ENCODE measurements around the gene HSD17B3. TPM values are rescaled to one million over a fixed set of nuclear protein-coding genes. Genes with fewer than 3 reads are reported as not detected.
"Not testable (repeated sequence)": the region's sequence is repeated elsewhere in the genome, so short reads cannot be mapped to it uniquely, and the experiment has no call there.

Gene HSD17B3
- total RNA-seq, 4 donors from 2014 or later = 3.2 TPM; not detected in 3

DNA sequence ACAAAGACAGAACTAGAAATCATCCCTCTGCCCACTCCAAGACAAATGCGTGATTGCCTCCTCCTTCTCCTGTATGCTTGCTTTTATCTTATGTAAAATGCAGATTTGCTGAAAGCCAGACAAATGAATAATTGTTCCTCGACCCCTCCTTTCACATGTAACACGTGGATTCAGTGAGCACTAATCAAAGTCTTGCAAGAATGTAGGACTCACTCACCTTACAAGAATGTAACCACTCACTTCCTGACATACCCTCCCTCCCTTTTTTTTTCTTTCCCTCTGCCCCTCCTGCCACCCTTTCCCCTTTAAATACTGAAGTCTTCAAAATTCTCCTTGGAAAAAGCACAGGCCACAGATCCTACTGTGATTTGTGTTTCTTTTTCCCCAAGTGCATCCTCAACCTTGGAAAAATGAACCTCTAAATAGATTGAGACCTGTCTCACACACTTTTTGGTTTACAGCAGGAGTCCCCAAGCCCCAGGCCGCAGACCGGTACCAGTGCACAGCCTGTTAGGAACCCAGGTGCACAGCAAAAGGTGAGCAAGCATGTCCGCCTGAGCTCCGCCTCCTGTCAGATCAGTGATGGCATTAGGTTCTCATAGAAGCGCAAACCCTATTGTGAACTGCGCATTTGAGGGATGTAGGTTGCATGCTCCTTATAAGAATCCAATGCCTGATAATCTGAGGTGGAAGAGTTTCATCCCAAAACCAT is 29.4 kb upstream of the HSD17B3 start:
- Histone ChIP-seq H3K9me3 (no peaks in the 10 kb centered on the region), H3K27ac (no peak overlapping the region), H3K4me1 (no peaks in the 10 kb centered on the region), H3K36me3 (no peaks in the 10 kb centered on the region), H3K4me3 (no peak overlapping the region), H3K27me3 (no peaks in the 10 kb centered on the region)
- TF ChIP-seq CTCF (IDR thresholded peaks at IDR 0.05) = no peak
- TF ChIP-seq POLR2A (IDR thresholded peaks at IDR 0.05) = no peak
- intact Hi-C loops (cut with DNase I; ENCODE audit: low total_unique reads) = no loop called here
- no peak for DNase-seq

DNA sequence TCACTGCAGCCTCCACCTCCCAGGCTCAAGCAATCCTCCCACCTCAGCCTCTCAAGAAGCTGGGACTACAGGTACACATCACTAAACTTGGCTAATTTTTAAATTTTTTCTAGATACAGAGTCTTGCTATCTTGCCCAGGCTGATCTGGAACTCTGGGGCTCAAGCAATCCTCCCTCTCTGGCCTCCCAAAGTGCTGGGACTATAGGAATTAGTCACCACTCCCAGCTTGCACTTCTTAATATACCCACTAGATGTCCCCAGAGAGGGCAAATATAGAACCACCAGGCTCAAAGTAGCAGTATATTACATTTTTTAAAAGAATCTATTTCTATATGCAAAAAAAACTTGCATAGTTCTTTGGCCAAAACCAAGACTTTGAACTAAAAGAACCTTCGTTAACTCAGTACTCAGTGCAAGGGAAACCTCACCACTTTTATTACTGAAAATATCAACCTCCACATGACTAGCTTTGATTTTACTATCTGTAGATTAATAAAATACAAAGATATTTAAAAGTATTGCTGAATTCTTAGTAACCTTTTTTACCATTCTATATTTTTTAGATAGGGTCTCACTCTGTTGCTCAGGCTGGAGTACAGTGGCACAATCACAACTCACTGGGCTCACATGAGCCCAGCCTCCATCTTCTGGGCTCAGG is 25.8 kb upstream of the HSD17B3 start:
- Histone ChIP-seq H3K4me1 (no peaks in the 10 kb centered on the region), H3K27ac (no peak overlapping the region), H3K27me3 (no peaks in the 10 kb centered on the region), H3K36me3 (no peaks in the 10 kb centered on the region), H3K4me3 (no peak overlapping the region), H3K9me3 (no peaks in the 10 kb centered on the region)
- DNase-seq = peak; percentile 29 to 48
- TF ChIP-seq CTCF (IDR thresholded peaks at IDR 0.05) = peak; percentile 71 to 90 (median 83)
- no peak for TF ChIP-seq POLR2A (IDR thresholded peaks at IDR 0.05)
- intact Hi-C loops (cut with DNase I; ENCODE audit: low total_unique reads) = loop anchor here (10.0 kb wide), 1 partner anchor 337 kb away; no protein-coding TSS in a partner anchor

DNA sequence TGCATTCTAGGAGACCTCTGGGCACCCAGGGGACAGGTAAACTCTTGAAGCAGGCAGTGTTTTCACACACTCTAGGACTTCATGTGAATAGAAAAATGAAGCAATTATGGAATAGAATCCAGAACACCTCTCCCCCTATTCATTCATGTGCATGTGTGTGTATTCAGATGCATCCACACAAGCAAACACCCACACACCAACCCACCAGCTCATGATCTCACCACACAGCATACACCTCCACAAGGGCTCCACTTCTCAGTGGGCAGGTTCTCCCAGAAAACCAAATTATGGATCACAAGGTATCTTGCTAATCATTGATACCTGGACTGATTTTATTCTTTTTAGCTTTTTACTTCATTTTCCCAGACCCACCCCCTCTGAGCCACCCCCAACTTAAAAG is 21.2 kb upstream of the HSD17B3 start:
- intact Hi-C loops (cut with DNase I; ENCODE audit: low total_unique reads) = loop anchor here (10.0 kb wide), 1 partner anchor 342 kb away; no protein-coding TSS in a partner anchor
- H3K4me1 ChIP-seq = no peaks in the 10 kb centered on the region
- H3K27ac ChIP-seq = no peak overlapping the region
- no peaks in the 10 kb centered on the region for H3K9me3 ChIP-seq
- TF ChIP-seq CTCF (IDR thresholded peaks at IDR 0.05) = no peak
- no peak for TF ChIP-seq POLR2A (IDR thresholded peaks at IDR 0.05)
- no peaks in the 10 kb centered on the region for H3K36me3 ChIP-seq
- H3K27me3 ChIP-seq = no peaks in the 10 kb centered on the region
- no peak overlapping the region for H3K4me3 ChIP-seq
- no peak for DNase-seq

DNA sequence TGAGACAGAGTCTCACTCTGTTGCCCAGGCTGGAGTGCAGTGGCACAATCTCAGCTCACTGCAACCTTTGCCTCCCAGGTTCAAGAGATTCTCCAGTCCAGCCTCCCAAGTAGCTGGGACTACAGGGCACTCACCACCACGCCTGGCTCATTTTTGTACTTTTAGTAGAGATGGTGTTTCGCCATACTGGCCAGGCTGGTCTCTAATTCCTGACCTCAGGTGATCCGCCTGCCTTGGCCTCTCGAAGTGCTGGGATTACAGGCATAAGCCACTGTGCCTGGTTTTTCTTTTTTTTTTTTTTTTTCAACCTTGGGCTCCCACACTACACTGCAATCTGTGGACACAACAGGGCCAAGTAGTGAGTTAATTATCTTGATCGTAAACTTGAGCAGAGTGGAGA is 20.8 kb upstream of the HSD17B3 start:
- intact Hi-C loops (cut with DNase I; ENCODE audit: low total_unique reads) = loop anchor here (10.0 kb wide), 1 partner anchor 342 kb away; no protein-coding TSS in a partner anchor
- not testable (repeated sequence) for H3K36me3 ChIP-seq, H3K27ac ChIP-seq, H3K9me3 ChIP-seq, H3K4me3 ChIP-seq, H3K4me1 ChIP-seq, H3K27me3 ChIP-seq, DNase-seq

DNA sequence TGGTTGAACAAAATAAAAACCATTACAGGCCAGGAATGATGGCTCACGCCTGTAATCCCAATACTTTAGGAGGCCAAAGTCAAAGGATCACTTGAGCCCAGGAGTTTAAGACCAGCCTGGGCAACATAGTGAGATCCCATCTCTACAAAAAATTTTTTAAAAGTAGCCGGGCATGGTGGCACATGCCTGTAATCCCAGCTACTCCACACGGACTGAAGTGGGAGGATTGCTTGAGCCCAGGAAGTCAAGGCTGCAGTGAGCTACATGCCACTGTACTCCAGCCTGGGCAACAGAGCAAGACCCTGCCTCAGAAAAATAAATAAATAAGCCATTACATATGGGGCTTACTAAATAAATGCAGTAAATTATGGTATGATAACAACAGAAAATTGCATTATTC is 20.2 kb upstream of the HSD17B3 start:
- not testable (repeated sequence) for H3K27ac ChIP-seq, H3K4me1 ChIP-seq, DNase-seq, H3K9me3 ChIP-seq, H3K36me3 ChIP-seq, H3K4me3 ChIP-seq, H3K27me3 ChIP-seq
- intact Hi-C loops (cut with DNase I; ENCODE audit: low total_unique reads) = loop anchor here (10.0 kb wide), 1 partner anchor 343 kb away; no protein-coding TSS in a partner anchor

DNA sequence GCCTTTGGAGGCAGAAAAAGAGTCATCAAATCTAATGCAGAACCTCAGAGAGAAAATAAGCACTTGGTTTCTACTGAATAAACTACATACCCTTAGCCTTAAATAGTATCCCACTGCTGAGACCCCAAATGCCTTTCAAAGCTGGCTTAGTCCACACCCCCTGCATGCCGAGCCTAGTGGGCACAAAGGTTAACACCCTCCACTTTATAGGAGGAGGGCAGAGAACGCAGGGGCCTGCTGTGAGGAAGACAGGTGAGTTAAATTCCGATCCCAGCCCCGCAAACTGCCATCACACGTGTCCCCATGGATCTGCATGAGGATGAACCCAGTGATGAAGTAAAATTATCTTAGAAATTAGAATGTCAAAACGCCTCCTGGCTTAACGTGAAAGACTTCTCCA is 19.5 kb upstream of the HSD17B3 start:
- Histone ChIP-seq H3K4me3 (no peak overlapping the region), H3K4me1 (no peaks in the 10 kb centered on the region), H3K27ac (no peak overlapping the region), H3K27me3 (no peaks in the 10 kb centered on the region), H3K36me3 (no peaks in the 10 kb centered on the region), H3K9me3 (no peaks in the 10 kb centered on the region)
- intact Hi-C loops (cut with DNase I; ENCODE audit: low total_unique reads) = loop anchor here (10.0 kb wide), 1 partner anchor 343 kb away; no protein-coding TSS in a partner anchor
- no peak for DNase-seq
- TF ChIP-seq POLR2A (IDR thresholded peaks at IDR 0.05) (no peak), CTCF (IDR thresholded peaks at IDR 0.05) (no peak)

Data from uterus (tissue), 4 donors.